Measurements from ENCODE around the gene FBXO46. TPM values are rescaled to one million over a fixed set of nuclear protein-coding genes. Genes with fewer than 3 reads are reported as not detected.
A peak's percentile ranks its signal among the peaks of the same experiment; 100 is the strongest.

The FBXO46 gene
- total and polyA plus RNA-seq, 2 of the 13 experiments (the other 11 are each of a cell fraction or from before 2014, with no cell fraction given) = 6.2 to 6.4 TPM

- TF ChIP-seq KLF16 (CRISPR knock-in tag; IDR thresholded peaks at IDR 0.05) (peak in 1 of 2 experiments; percentile 30; a peak in 1 of 4 replicates), RARA (CRISPR knock-in tag; IDR thresholded peaks at IDR 0.05) (no peak), KLF15 (CRISPR knock-in tag; IDR thresholded peaks at IDR 0.05; ENCODE audit: borderline replicate concordance) (no peak), CEBPB (IDR thresholded peaks at IDR 0.05; ENCODE audit: borderline replicate concordance, low read depth, low read length) (no peak), ELF4 (CRISPR knock-in tag; IDR thresholded peaks at IDR 0.05; ENCODE audit: borderline replicate concordance) (peak; percentile 98), KDM2A (CRISPR knock-in tag; IDR thresholded peaks at IDR 0.05; ENCODE audit: borderline replicate concordance, low read depth) (peak; percentile 71; the same call in 1 of the 2 replicates), TARDBP (CRISPR knock-in tag; IDR thresholded peaks at IDR 0.05) (peak; percentile 82), SYNCRIP (IDR thresholded peaks at IDR 0.05; ENCODE audit: insufficient read depth, low read depth, low read length) (no peak), DMTF1 (CRISPR knock-in tag; IDR thresholded peaks at IDR 0.05) (no peak), FOXA3 (CRISPR knock-in tag; IDR thresholded peaks at IDR 0.05) (peak; percentile 41; the same call in 1 of the 2 replicates), GMEB1 (CRISPR knock-in tag; IDR thresholded peaks at IDR 0.05; ENCODE audit: borderline replicate concordance) (peak; percentile 88), RFXANK (CRISPR knock-in tag; IDR thresholded peaks at IDR 0.05) (no peak), GFI1 (CRISPR knock-in tag; IDR thresholded peaks at IDR 0.05; ENCODE audit: borderline replicate concordance) (peak; percentile 39; the same call in 1 of the 2 replicates), POGZ (CRISPR knock-in tag; IDR thresholded peaks at IDR 0.05) (peak; percentile 37; the same call in 1 of the 2 replicates), HNF1A (IDR thresholded peaks at IDR 0.05; ENCODE audit: low read depth) (no peak), HNF1A (CRISPR knock-in tag; IDR thresholded peaks at IDR 0.05; ENCODE audit: borderline replicate concordance) (peak; percentile 60; the same call in 1 of the 2 replicates), HNRNPLL (IDR thresholded peaks at IDR 0.05; ENCODE audit: low read depth, low read length, poor library complexity, severe bottlenecking) (peak; percentile 68), ZFP36L1 (CRISPR knock-in tag; IDR thresholded peaks at IDR 0.05) (peak; percentile 37; the same call in 1 of the 2 replicates), SALL2 (CRISPR knock-in tag; IDR thresholded peaks at IDR 0.05) (peak; percentile 65; the same call in 1 of the 2 replicates), HMGA1 (CRISPR knock-in tag; conservative IDR thresholded peaks at IDR 0.05) (no peak)
Observed at GRCh38 chr19:45730368-45731288, at the start of gene FBXO46 (continued).
